ENCODE measurements around the gene NOX3.

NOX3 gene

DNA sequence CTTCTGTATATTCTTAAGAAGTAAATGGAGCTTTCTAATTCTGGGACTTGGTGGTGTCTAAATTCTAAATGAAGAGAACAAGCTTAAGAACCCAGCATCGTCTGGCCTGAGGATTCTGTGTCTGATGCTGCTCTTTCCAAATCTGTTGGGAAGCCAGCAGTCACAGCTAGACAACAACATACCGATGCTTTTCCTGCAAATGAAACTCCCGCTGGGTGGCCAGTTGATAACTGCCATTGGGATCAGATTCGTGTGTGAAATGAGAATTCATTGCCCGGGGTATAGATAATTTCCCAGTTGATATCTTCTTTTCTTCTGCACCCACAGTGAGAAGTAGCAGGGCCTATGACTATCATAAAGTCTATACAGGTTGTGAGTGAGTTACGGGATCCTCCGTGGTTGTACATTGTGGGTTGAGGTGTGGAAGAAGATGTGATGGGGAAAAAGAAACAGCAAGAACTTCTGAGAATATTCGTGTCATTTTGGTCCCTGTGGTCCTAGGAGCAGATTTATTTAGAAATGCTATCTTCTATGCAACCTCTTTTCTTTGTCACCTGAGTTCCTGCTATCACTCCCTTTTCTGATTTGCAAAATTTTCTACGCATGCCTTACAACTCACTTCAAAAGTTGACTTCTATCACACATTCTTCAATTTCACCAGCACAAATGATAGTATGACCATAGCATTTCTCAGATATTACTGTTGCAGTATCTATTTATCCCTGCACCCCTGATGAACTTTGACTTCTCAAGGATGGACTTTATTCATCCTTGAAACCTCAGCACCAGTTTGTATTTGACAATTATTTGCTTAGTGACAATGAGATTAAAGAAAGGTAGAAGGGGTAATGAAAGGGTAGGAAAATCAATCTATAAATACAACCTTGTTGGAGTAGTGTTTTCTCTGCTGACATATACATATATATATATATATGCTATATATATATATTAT, 10.4 kb downstream of the NOX3 start:
- Mint-ChIP-seq H3K9me3 (no peaks in the 10 kb centered on the region), H3K4me3 (no peak overlapping the region), H3K36me3 (ENCODE audit: low read depth) (no peaks in the 10 kb centered on the region), H3K27ac (no peak overlapping the region), H3K27me3 (ENCODE audit: low read depth) (peaks cover 10% of the 10 kb centered on the region), H3K4me1 (peaks cover 7% of the 10 kb centered on the region)
- TF ChIP-seq, protein P1, sequence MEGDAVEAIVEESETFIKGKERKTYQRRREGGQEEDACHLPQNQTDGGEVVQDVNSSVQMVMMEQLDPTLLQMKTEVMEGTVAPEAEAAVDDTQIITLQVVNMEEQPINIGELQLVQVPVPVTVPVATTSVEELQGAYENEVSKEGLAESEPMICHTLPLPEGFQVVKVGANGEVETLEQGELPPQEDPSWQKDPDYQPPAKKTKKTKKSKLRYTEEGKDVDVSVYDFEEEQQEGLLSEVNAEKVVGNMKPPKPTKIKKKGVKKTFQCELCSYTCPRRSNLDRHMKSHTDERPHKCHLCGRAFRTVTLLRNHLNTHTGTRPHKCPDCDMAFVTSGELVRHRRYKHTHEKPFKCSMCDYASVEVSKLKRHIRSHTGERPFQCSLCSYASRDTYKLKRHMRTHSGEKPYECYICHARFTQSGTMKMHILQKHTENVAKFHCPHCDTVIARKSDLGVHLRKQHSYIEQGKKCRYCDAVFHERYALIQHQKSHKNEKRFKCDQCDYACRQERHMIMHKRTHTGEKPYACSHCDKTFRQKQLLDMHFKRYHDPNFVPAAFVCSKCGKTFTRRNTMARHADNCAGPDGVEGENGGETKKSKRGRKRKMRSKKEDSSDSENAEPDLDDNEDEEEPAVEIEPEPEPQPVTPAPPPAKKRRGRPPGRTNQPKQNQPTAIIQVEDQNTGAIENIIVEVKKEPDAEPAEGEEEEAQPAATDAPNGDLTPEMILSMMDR (IDR thresholded peaks at IDR 0.05; ENCODE audit: unreplicated experiment in 3 of 3) = no peak

- no peak overlapping the region for H3K4me3 Mint-ChIP-seq
- TF ChIP-seq, protein P1 (IDR thresholded peaks at IDR 0.05; ENCODE audit: unreplicated experiment in 3 of 3) = no peak
- no peaks in the 10 kb centered on the region for H3K36me3 Mint-ChIP-seq (ENCODE audit: low read depth)
- H3K9me3 Mint-ChIP-seq = no peaks in the 10 kb centered on the region
- peaks cover 3% of the 10 kb centered on the region for H3K4me1 Mint-ChIP-seq
- H3K27me3 Mint-ChIP-seq (ENCODE audit: low read depth) = peaks cover 3% of the 10 kb centered on the region
- no peak overlapping the region for H3K27ac Mint-ChIP-seq
These were observed 11.3 kb downstream of the NOX3 start for GRCh38 chr6:155444120-155444917.

DNA sequence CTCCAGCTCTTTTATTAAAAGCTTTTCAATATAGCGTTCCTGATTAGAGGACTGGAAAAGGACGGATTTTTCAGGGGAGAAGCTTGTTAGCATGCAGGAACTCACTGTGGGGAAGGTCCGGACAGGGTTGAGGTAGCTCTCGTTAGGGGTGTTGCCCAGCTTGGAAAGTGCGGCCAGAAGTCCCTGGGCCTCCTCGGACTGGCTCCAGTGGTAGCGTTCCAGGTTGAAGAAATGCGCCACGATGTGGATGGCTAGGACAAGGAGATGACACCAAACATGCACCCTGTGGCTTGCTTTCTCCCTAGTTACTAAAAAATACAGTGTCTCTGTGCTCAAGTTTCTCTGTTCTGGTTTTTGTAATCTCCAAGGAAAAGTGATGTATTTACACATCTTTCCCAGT, 12.5 kb downstream of the NOX3 start:
- H3K9me3 Mint-ChIP-seq = no peaks in the 10 kb centered on the region
- TF ChIP-seq, protein P1 (IDR thresholded peaks at IDR 0.05; ENCODE audit: unreplicated experiment in 3 of 3) = no peak
- no peaks in the 10 kb centered on the region for H3K4me1 Mint-ChIP-seq
- H3K4me3 Mint-ChIP-seq = no peak overlapping the region
- H3K27ac Mint-ChIP-seq = no peak overlapping the region
- H3K36me3 Mint-ChIP-seq (ENCODE audit: low read depth) = no peaks in the 10 kb centered on the region
- no peaks in the 10 kb centered on the region for H3K27me3 Mint-ChIP-seq (ENCODE audit: low read depth)

DNA sequence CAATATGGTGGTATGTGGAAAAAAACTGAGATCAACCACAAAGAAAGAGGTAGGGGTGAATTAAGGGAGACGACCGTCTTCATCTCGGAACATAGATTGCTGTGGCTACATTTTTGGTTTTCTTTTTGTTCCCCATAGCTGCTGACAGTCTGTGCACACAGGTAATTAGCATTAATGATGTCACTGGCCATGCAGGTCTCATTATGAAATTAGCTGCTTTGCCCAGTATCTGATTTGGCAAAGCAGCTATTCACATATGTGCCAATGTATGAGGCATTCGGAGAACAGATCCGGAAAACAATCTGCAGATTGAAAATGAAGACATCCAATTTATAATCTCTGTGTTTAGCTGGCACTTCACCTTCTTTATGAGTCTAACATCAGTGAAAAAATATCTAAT, 13.1 kb downstream of the NOX3 start:
- Mint-ChIP-seq H3K4me1 (peaks cover 5% of the 10 kb centered on the region), H3K36me3 (ENCODE audit: low read depth) (no peaks in the 10 kb centered on the region), H3K27ac (no peak overlapping the region), H3K9me3 (no peaks in the 10 kb centered on the region), H3K27me3 (ENCODE audit: low read depth) (peaks cover 4% of the 10 kb centered on the region), H3K4me3 (no peak overlapping the region)
- TF ChIP-seq, protein P1 (IDR thresholded peaks at IDR 0.05; ENCODE audit: unreplicated experiment in 3 of 3) = no peak

GRCh38 chr6:155441112-155441465, 14.6 kb downstream of the NOX3 start:
- Mint-ChIP-seq H3K9me3 (no peaks in the 10 kb centered on the region), H3K4me1 (peaks cover 14% of the 10 kb centered on the region)

More at GRCh38 chr6:155441112-155441465, 14.6 kb downstream of the NOX3 start:
- TF ChIP-seq, protein P1 (IDR thresholded peaks at IDR 0.05; ENCODE audit: unreplicated experiment in 3 of 3) = no peak
- H3K27ac Mint-ChIP-seq = no peak overlapping the region
- no peaks in the 10 kb centered on the region for H3K36me3 Mint-ChIP-seq (ENCODE audit: low read depth)
- peaks cover 4% of the 10 kb centered on the region for H3K27me3 Mint-ChIP-seq (ENCODE audit: low read depth)
- H3K4me3 Mint-ChIP-seq = no peak overlapping the region

Data from nephron (organoid).